ENCODE results near the gene BRMS1L. TPM values are rescaled to one million over a fixed set of nuclear protein-coding genes. Genes with fewer than 3 reads are reported as not detected.

Gene BRMS1L
- total RNA-seq, 1 donor from 2014 or later = 4.7 TPM

GRCh38 chr14:35911097-35911496 lies 85.0 kb downstream of the BRMS1L start:
- intact Hi-C loops (cut with micrococcal nuclease) = no loop called here

GRCh38 chr14:35915185-35915584 lies 89.0 kb downstream of the BRMS1L start:
- intact Hi-C loops (cut with micrococcal nuclease) = no loop called here

- intact Hi-C loops (cut with micrococcal nuclease) = no loop called here
Observed at GRCh38 chr14:35915775-35916174, 89.6 kb downstream of the BRMS1L start.

Other genes with a start within 250 kb of the BRMS1L start
- 57.2 and 58.8 TPM in 2 replicates for gene RALGAPA1, start 17.0 kb upstream of the BRMS1L start, total RNA-seq

Measured in T-helper 1 cell treated with Interleukin-12 subunit alpha and Interleukin-12 subunit beta and Interleukin-4 antibody, amounts not matched to agents 30 ng/mL and 1 ng/mL, for 36 hours (primary cell).